NCI-H82 treated with DMSO at 0.1 percent for 48 hours (cell line): ENCODE data around the gene ATAT1.

Source experiments
- DNase-seq: peaks from one replicate; lab custom pipeline; 2025; ENCODE audit not compliant: unreplicated experiment; lab: John Stamatoyannopoulos, UW

Gene ATAT1

GRCh38 chr6:30612687-30613248, 13.9 kb upstream of the ATAT1 start:
- DNase-seq, result no peak

- DNase-seq, result no peak
Observed at GRCh38 chr6:30613251-30614043, 13.2 kb upstream of the ATAT1 start.

- no peak for DNase-seq
Observed at GRCh38 chr6:30614044-30614842, 12.4 kb upstream of the ATAT1 start.

GRCh38 chr6:30614843-30615218, 11.8 kb upstream of the ATAT1 start:
- DNase-seq, result peak; percentile 96

GRCh38 chr6:30615219-30615957, 11.3 kb upstream of the ATAT1 start:
- DNase-seq, result peak; percentile 66

GRCh38 chr6:30615958-30616810, 10.5 kb upstream of the ATAT1 start:
- peak; percentile 70 for DNase-seq

GRCh38 chr6:30616811-30617564, 9.7 kb upstream of the ATAT1 start, which contains the start of gene PPP1R10:
Gene PPP1R10 (minus strand): TSS chr6:30617243. CDS start chr6:30609944, 7,299 bp downstream.
- peak; percentile 100 for DNase-seq

- DNase-seq, result peak; percentile 98
Observed at GRCh38 chr6:30617565-30618269, 9.0 kb upstream of the ATAT1 start, which contains the start of gene MRPS18B. Gene MRPS18B (plus strand): TSS chr6:30617840. CDS start chr6:30617866, 26 bp downstream.

GRCh38 chr6:30618270-30618797, 8.3 kb upstream of the ATAT1 start:
- no peak for DNase-seq

GRCh38 chr6:30619561-30619960, 7.1 kb upstream of the ATAT1 start:
- DNase-seq, result no peak

- no peak for DNase-seq
Observed at GRCh38 chr6:30625511-30625910, 1.2 kb upstream of the ATAT1 start.

GRCh38 chr6:30635834-30636233, 9.2 kb downstream of the ATAT1 start:
- no peak for DNase-seq

- DNase-seq, result no peak
Observed at GRCh38 chr6:30640481-30640880, 13.8 kb downstream of the ATAT1 start.

GRCh38 chr6:30641048-30641447, 14.4 kb downstream of the ATAT1 start:
- no peak for DNase-seq

GRCh38 chr6:30643656-30644055, 17.0 kb downstream of the ATAT1 start:
- DNase-seq, result no peak

- no peak for DNase-seq
Observed at GRCh38 chr6:30644769-30645168, 18.1 kb downstream of the ATAT1 start.

- no peak for DNase-seq
Observed at GRCh38 chr6:30645989-30646388, 19.3 kb downstream of the ATAT1 start.

GRCh38 chr6:30646450-30647241, 20.0 kb downstream of the ATAT1 start, which contains the start of gene C6orf136:
Gene C6orf136 (plus strand): TSS chr6:30647133. CDS start chr6:30647232, 99 bp downstream.
- DNase-seq, result peak; percentile 78
